ENCODE measurements around the gene BRPF3. TPM values are rescaled to one million over a fixed set of nuclear protein-coding genes. Genes with fewer than 3 reads are reported as not detected.

Gene BRPF3
- total RNA-seq, 1 experiment from 2014 or later: 43.4 TPM

- H3K79me1 ChIP-seq (ENCODE audit: insufficient read depth, low read depth, low read length, poor library complexity, severe bottlenecking): no peaks in the 10 kb centered on the region
- no peak overlapping the region for H2BK15ac ChIP-seq (ENCODE audit: low read depth, low read length)
- H3K56ac ChIP-seq (ENCODE audit: insufficient read length, low read depth, low read length): no peak overlapping the region
- no peak overlapping the region for H3K4ac ChIP-seq (ENCODE audit: low read depth, low read length)
- H3T11ph ChIP-seq (ENCODE audit: low read length): no peak overlapping the region
- Mint-ChIP-seq H3K9me3 (no peaks in the 10 kb centered on the region), H3K36me3 (ENCODE audit: insufficient read depth in 1 of 3, low read depth in 3 of 3) (peaks cover 9 to 23% (median 15%) of the 10 kb centered on the region in 3 experiments; a peak in 6 of 7 replicates), H3K27me3 (ENCODE audit: low read depth) (no peaks in the 10 kb centered on the region; the same call in none of the 2 replicates), H3K4me3 (no peak overlapping the region), H3K4me1 (peaks cover 3% of the 10 kb centered on the region in 2 experiments), H3K27ac (peak overlapping the region in 2 of 3 experiments; percentile 79 to 91; a peak in 5 of 7 replicates)
- no peak overlapping the region for H2AFZ ChIP-seq (ENCODE audit: low read length)
- no peak overlapping the region for H2BK12ac ChIP-seq (ENCODE audit: insufficient read length, low read depth, low read length)
- no peaks in the 10 kb centered on the region for H3K4me1 ChIP-seq (ENCODE audit: insufficient read depth, low read length)
- TF ChIP-seq CTCF (conservative IDR thresholded peaks at IDR 0.05): no peak
- H2BK120ac ChIP-seq (ENCODE audit: low read depth, low read length, poor library complexity, severe bottlenecking): no peak overlapping the region
- no peaks in the 10 kb centered on the region for H3K9me3 ChIP-seq (ENCODE audit: control insufficient read depth, low read depth, low read length)
- no peak overlapping the region for H3K18ac ChIP-seq (ENCODE audit: insufficient read length, low read depth, low read length)
- no peak overlapping the region for H3K9ac ChIP-seq (ENCODE audit: extremely low read depth, insufficient read length, low read length)
- H2AK5ac ChIP-seq (ENCODE audit: insufficient read length, low read length): no peak overlapping the region
- H3K27me3 ChIP-seq (ENCODE audit: insufficient read depth, low read length): no peaks in the 10 kb centered on the region
- no peak overlapping the region for H3K27ac ChIP-seq (ENCODE audit: insufficient read length, low read depth, low read length)
- no peak for DNase-seq
- no peak overlapping the region for H3K23ac ChIP-seq (ENCODE audit: insufficient read length, low read depth, low read length)
- no peaks in the 10 kb centered on the region for H4K20me1 ChIP-seq (ENCODE audit: control insufficient read depth, insufficient read depth, insufficient read length)
- no peak overlapping the region for H3K14ac ChIP-seq (ENCODE audit: insufficient read depth, low read length)
- no peak overlapping the region for H4K8ac ChIP-seq (replicated peaks; ENCODE audit: insufficient read length, low read depth, low read length)
- no peak overlapping the region for H3K4me2 ChIP-seq (ENCODE audit: insufficient read depth, insufficient read length, low read length)
- H4K91ac ChIP-seq (ENCODE audit: insufficient read length, low read depth, low read length): no peak overlapping the region
- no peaks in the 10 kb centered on the region for H3K23me2 ChIP-seq (ENCODE audit: insufficient read length, low read depth, low read length, poor library complexity, severe bottlenecking)
- H2BK20ac ChIP-seq (ENCODE audit: low read depth, low read length, poor library complexity, severe bottlenecking): no peak overlapping the region
- no peak overlapping the region for H4K5ac ChIP-seq (ENCODE audit: insufficient read length, low read depth, low read length)
- H3K79me2 ChIP-seq (ENCODE audit: insufficient read depth, low read length): no peaks in the 10 kb centered on the region
- no CpG with 5 or more reads among the region's 3 CpGs for WGBS (ENCODE audit: extremely low coverage, insufficient read length, low lambda C conversion rate)
- H2BK5ac ChIP-seq (ENCODE audit: insufficient read length, low read length): no peak overlapping the region
These were observed 38.8 kb downstream of the BRPF3 start for GRCh38 chr6:36235309-36235708.

Data from H9 (cell line).